ENCODE measurements around the gene CD55. TPM values are rescaled to one million over a fixed set of nuclear protein-coding genes. Genes with fewer than 3 reads are reported as not detected.

The CD55 gene
- total RNA-seq, 1 donor from 2014 or later, result 356 TPM

DNA sequence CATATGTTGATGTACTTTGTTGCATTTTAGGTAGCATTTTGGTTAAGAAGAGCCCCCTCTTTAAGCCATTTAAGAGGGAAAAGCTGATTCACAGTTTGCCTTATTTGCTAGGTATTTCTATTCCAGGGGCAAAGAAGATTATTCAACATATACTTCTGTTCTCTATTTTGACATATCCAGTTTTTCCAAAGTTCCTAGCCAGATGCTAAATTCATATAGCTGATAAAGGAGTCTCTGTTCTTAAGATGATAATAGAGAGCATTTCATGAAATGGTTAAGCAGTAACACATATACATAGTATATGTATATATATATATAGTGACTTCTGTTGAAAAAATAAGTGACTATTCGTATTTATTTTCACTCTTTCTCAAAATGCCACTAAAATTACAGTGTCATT, 15.5 kb upstream of the CD55 start:
- Histone ChIP-seq H3K36me3 (no peaks in the 10 kb centered on the region), H3K9me3 (no peaks in the 10 kb centered on the region), H3K4me3 (no peak overlapping the region), H3K27me3 (ENCODE audit: low read depth) (no peaks in the 10 kb centered on the region), H3K4me1 (peaks cover 24% of the 10 kb centered on the region), H3K27ac (no peak overlapping the region)
- ATAC-seq, result no peak
- intact Hi-C loops (cut with DNase I), result no loop called here
- no peak for DNase-seq
- no peak for TF ChIP-seq CTCF (IDR thresholded peaks at IDR 0.05)

GRCh38 chr1:207306603-207307002, 14.9 kb upstream of the CD55 start:
- H3K9me3 ChIP-seq, result no peaks in the 10 kb centered on the region
- no peak for TF ChIP-seq CTCF (IDR thresholded peaks at IDR 0.05)
- H3K4me3 ChIP-seq, result no peak overlapping the region
- ATAC-seq (no peak), DNase-seq (no peak)
- intact Hi-C loops (cut with DNase I), result no loop called here
- H3K27me3 ChIP-seq (ENCODE audit: low read depth), result no peaks in the 10 kb centered on the region
- H3K4me1 ChIP-seq, result peaks cover 29% of the 10 kb centered on the region
- H3K36me3 ChIP-seq, result no peaks in the 10 kb centered on the region
- no peak overlapping the region for H3K27ac ChIP-seq

GRCh38 chr1:207308451-207309190, 12.9 kb upstream of the CD55 start:
- no peaks in the 10 kb centered on the region for H3K9me3 ChIP-seq
- intact Hi-C loops (cut with DNase I), result no loop called here
- no peaks in the 10 kb centered on the region for H3K27me3 ChIP-seq (ENCODE audit: low read depth)
- no peak for DNase-seq
- ATAC-seq, result no peak
- no peaks in the 10 kb centered on the region for H3K36me3 ChIP-seq
- no peak overlapping the region for H3K27ac ChIP-seq
- no peak for TF ChIP-seq CTCF (IDR thresholded peaks at IDR 0.05)
- no peak overlapping the region for H3K4me3 ChIP-seq
- peaks cover 29% of the 10 kb centered on the region for H3K4me1 ChIP-seq

GRCh38 chr1:207309745-207310273, 11.7 kb upstream of the CD55 start:
- H3K36me3 ChIP-seq, result no peaks in the 10 kb centered on the region
- no peak overlapping the region for H3K4me3 ChIP-seq
- H3K4me1 ChIP-seq, result peaks cover 29% of the 10 kb centered on the region
- no peaks in the 10 kb centered on the region for H3K27me3 ChIP-seq (ENCODE audit: low read depth)
- peak; percentile 64 to 92 for ATAC-seq
- TF ChIP-seq CTCF (IDR thresholded peaks at IDR 0.05), result no peak
- intact Hi-C loops (cut with DNase I), result no loop called here
- H3K27ac ChIP-seq, result peak overlapping the region; percentile 70
- no peaks in the 10 kb centered on the region for H3K9me3 ChIP-seq
- DNase-seq, result no peak

DNA sequence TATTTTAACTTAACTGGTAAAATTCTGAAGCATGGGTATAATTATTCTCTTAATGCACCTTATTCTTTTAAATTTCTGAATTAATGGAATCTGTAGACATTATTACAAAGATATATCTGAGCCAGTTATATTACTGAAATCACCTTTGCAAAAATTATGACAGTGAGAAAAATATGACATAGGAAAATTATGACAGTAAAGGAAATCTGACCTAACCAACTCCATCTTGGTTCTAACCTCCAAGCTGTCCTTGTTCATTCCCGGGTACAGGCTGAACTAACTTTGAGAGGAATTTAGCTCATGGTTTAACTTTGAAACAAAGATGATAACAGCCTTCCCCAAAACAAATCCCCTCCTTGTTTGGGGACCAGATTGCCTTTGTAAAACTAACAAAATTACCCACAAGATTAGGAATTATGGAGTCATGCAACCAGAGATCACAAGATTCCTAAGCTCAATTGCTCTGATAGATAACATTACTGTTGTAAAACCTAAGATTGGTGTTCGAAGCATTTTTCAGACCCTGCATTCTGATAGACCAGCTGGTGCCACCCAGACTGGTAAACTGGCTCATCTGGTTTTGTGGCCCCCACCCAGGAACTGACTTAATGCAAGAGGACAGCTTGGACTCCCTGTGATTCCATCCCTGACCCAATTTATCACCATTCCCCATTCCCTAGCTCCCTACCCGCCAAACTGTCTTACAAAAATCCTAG, 9.4 kb upstream of the CD55 start:
- intact Hi-C loops (cut with DNase I), result no loop called here
- no peak overlapping the region for H3K4me3 ChIP-seq
- no peaks in the 10 kb centered on the region for H3K36me3 ChIP-seq
- no peaks in the 10 kb centered on the region for H3K9me3 ChIP-seq
- DNase-seq (no peak), ATAC-seq (no peak)
- H3K4me1 ChIP-seq, result peaks cover 41% of the 10 kb centered on the region
- H3K27ac ChIP-seq, result no peak overlapping the region
- no peaks in the 10 kb centered on the region for H3K27me3 ChIP-seq (ENCODE audit: low read depth)
- no peak for TF ChIP-seq CTCF (IDR thresholded peaks at IDR 0.05)
